AG10803 (cell line): ENCODE results near the gene NNT.
"Not testable (repeated sequence)": the region's sequence is repeated elsewhere in the genome, so short reads cannot be mapped to it uniquely, and the experiment has no call there.

ENCODE experiments used
- DNase-seq: peaks from one replicate; pipeline ENCODE4 v3.0.0; 2010; ENCODE audit warnings: low read depth
- H3K4me3 ChIP-seq: 2 replicates; pipeline ENCODE4 v1.5.1; 2011; ENCODE audit warnings: mild to moderate bottlenecking, low read length, control low read depth
- CTCF ChIP-seq: conservative IDR thresholded peaks from 2 replicates; pipeline ENCODE4 v1.5.1; 2011; ENCODE audit warnings: mild to moderate bottlenecking, low read length, control low read depth, inconsistent platforms

Gene NNT

GRCh38 chr5:43602461-43603343, at the start of gene NNT:
Gene NNT (plus strand): TSS chr5:43603180. CDS start chr5:43609196, 6,016 bp downstream.
- peak within 1 kb of the TSS; percentile 85 for H3K4me3 ChIP-seq
- peak; percentile 61 for DNase-seq
- no peak for TF ChIP-seq CTCF

DNA sequence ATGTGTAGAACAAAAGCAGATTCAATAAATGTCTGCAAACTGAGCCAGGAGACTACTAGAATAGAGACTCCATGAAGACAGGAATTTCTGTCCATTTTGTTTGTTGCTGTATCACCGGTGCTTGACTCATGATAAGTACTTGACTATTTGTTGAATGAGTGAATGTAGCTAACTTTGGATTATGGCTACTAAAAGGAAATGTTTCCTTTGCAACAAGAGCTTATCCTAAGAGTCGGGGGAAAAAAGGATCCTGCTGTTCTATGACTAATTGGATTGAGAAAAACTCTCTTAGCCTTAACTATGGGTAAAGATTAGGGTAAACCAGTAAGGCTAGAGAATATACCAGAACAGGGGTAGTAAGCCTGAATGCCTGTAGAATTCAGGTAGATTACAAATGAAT, 49.6 kb upstream of the NNT start:
- H3K4me3 ChIP-seq, result no peak overlapping the region
- no peak for DNase-seq
- TF ChIP-seq CTCF, result no peak

- DNase-seq, result no peak
- H3K4me3 ChIP-seq, result no peak overlapping the region
Observed at GRCh38 chr5:43554497-43554896, 48.5 kb upstream of the NNT start.

GRCh38 chr5:43555895-43556606, 46.9 kb upstream of the NNT start:
- peak overlapping the region; percentile 87 for H3K4me3 ChIP-seq
- peak; percentile 41 for DNase-seq
- no peak; the same call in 1 of the 2 replicates for TF ChIP-seq CTCF

More at GRCh38 chr5:43554497-43554896, 48.5 kb upstream of the NNT start:
- no peak for TF ChIP-seq CTCF

- H3K4me3 ChIP-seq, result peak overlapping the region; percentile 87
- peak; percentile 26; the same call in 1 of the 2 replicates for TF ChIP-seq CTCF
- not testable (repeated sequence) for DNase-seq
Observed at GRCh38 chr5:43556607-43556856, 46.4 kb upstream of the NNT start.

GRCh38 chr5:43556857-43557542, 46.0 kb upstream of the NNT start, which contains the start of gene PAIP1:
Gene PAIP1 (minus strand): TSS chr5:43557077. CDS start chr5:43556846, 231 bp downstream.
- H3K4me3 ChIP-seq, result peak within 1 kb of the TSS; percentile 87
- peak; percentile 87 for DNase-seq
- TF ChIP-seq CTCF, result no peak
